Dermis blood vessel endothelial cell (primary cell): ENCODE data around the gene EAF2. TPM values are rescaled to one million over a fixed set of nuclear protein-coding genes. Genes with fewer than 3 reads are reported as not detected.

Source experiments
- DNase-seq: peaks from one replicate; pipeline ENCODE4 v3.0.0; 2010
- total RNA-seq: library from RNA; depleted of rRNA; stranded (reverse); fragments of >200 nt; gene quantifications from 2 replicates; pipeline ENCODE4 v1.2.3, GENCODE V29; 2014

EAF2 gene
- total RNA-seq, 1 donor from 2014 or later, result 1.5 TPM

GRCh38 chr3:121863801-121864200 lies 28.8 kb downstream of the EAF2 start:
- no peak for DNase-seq

- DNase-seq, result no peak
Measured at GRCh38 chr3:121869736-121870135, 34.7 kb downstream of the EAF2 start.

DNA sequence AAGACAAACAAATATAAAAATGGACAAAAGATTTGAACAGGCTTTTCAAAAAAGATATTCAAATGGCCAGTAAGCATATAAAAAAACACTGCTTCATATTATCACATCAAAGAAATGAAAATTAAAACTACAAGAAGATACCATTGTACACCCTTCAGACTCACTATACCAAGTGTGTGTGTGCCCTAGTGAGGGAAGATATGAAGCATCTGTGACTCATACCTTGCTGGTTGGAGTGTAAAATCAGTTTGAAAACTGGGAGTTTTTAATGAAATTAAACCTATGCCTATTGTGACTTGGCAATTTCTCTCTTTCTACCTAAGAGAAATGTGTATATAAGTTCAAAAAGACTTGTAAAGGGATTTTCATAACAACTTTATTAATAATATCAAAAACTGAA lies 35.7 kb downstream of the EAF2 start:
- no peak for DNase-seq

DNA sequence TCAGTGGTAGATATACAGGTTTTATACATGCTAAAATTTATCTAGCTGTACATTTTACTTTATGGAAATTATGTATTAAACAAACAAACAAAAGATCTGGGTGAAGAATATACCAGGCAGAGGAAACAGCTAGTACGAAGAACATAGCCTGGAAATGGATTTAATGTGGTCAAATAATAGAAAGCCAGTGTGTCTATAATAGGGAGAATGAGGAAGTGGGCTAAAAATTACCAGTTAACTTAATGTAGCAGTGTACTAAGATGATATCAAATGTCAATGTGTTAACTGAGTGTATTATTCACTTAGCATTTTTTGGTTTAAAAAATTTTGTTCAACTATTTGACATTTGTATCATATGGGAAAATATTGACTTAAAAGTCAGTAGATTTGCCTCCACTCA lies 36.4 kb downstream of the EAF2 start:
- no peak for DNase-seq

- DNase-seq, result no peak
Measured at GRCh38 chr3:121878411-121878810, 43.4 kb downstream of the EAF2 start.

DNA sequence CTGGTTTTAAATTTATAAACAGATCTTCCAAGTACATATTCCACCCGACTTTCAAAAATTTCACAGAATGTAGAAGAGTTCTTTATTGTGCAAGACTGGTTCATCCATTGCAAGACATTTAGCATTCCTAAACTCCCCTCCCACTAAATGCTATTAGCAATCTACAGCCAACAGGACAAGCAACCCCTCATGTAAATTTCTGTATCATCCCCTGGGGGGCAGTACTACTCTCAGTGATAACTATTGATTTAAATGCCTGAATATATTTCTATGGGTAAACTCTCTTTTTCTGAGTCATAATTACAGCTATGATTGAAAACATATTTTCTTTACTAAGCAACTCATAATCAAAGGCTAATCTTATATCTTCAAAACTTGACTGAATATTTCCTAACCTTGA lies 48.5 kb downstream of the EAF2 start:
- peak; percentile 52 for DNase-seq

GRCh38 chr3:121885386-121885785 lies 50.4 kb downstream of the EAF2 start:
- DNase-seq, result no peak

DNA sequence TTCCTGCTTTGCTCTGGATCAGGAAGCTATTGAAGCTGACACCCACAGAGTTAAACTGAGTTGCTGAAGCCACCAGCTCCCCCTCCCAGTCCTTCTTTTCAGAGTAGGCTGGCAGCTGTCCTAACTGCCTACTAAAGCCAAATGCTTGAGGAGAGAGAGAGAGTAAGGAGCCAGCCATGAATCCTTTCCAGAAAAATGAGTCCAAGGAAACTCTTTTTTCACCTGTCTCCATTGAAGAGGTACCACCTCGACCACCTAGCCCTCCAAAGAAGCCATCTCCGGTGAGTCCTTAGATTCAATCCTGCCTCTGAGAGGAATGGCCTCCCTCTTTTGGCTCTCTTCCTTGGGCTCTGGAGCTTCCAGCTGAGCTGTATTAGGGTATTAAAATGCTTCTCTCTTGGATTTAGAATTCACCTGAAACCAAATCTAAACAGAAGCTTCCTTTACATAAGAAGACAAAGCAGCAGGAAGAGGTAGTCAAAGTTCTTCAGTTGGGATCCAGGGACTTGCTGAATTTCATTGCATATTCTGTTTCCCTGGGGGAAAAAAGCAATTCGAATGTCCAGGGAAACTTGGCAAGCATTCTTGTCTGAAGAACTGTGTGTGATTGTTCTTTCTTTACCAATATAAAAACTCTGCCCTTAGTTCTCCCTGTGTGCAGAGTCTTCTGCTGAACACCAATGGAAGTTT lies 59.4 kb downstream of the EAF2 start, which contains the start of gene SLC15A2:
SLC15A2 (plus strand) TSS at position 101 of the 690 bp plus-strand sequence; CDS start at position 177, 76 bp downstream.
- peak; percentile 13 for DNase-seq

DNA sequence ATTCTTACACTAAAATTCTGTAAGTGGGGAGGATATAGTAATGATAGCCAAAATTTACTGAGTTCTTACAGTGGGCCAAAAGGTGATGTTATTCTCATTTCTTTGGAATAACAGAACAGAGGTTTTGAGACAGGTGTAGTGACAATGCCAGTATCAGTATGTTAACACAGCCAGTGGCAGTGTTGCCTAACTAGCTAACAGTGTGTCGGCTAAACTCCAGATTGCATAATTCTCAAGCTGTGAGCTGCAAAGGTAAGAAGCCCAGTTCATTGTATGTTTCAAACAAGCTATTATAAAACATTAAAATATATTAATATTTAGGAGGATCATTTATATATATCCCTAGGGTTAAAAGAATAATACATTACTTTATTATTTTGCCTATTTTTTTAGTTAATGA lies 60.1 kb downstream of the EAF2 start:
- DNase-seq, result no peak

GRCh38 chr3:121895736-121896135 lies 60.7 kb downstream of the EAF2 start:
- DNase-seq, result no peak

DNA sequence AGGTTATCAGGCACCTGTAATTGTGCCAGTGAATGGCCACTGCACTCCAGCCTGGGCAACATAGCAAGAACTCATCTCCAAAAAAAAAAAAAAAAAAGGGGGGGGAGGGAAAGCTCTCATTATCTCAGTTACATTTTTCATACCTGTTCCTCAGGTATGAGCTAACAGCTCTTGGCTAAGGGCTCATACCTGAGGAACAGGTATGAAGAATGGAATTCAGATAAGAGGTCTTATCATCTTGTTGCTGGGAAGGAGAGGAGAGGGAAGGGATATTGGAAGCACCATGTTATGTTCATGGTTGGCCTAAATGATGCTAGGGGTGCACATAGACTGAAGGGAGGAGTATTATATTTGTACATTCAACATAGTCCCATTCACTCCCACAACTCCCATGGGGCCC lies 61.8 kb downstream of the EAF2 start:
- no peak for DNase-seq

DNA sequence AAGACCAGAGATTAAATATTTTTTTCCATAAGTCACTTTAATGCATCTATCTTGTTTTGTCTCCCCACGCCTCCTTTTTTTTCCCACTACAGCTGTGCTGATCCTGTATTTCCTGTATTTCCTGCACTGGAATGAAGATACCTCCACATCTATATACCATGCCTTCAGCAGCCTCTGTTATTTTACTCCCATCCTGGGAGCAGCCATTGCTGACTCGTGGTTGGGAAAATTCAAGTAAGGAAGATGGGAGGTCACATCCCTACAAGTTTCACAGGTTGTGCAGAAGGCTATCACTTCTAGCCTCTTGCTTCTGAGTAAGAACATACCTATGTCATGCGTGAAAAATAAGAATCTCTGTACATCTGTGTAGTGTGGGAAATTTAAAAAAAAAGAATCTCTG lies 62.3 kb downstream of the EAF2 start:
- DNase-seq, result no peak

- no peak for DNase-seq
Measured at GRCh38 chr3:121913305-121913990, 78.4 kb downstream of the EAF2 start.

- no peak for DNase-seq
Measured at GRCh38 chr3:121914081-121914998, 79.3 kb downstream of the EAF2 start.

DNA sequence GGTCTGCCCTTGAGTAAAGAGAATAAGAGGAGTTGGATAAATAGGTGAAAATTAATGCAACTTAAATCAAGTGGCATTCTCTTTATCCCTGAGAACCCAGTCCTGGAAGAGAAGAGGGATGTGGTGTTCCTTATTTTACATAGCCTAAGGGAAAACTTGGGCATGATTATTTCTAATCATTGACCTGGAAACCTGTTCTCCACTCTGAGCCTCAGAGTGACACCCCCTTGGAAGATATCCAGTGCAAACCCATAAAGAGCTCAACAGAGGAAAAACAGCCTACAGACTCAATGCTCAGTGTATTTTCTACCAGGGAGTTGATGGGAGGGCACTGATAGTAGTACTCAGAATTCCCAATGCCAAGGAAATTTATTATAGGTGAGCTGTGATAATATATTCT lies 81.2 kb downstream of the EAF2 start:
- DNase-seq, result no peak

DNA sequence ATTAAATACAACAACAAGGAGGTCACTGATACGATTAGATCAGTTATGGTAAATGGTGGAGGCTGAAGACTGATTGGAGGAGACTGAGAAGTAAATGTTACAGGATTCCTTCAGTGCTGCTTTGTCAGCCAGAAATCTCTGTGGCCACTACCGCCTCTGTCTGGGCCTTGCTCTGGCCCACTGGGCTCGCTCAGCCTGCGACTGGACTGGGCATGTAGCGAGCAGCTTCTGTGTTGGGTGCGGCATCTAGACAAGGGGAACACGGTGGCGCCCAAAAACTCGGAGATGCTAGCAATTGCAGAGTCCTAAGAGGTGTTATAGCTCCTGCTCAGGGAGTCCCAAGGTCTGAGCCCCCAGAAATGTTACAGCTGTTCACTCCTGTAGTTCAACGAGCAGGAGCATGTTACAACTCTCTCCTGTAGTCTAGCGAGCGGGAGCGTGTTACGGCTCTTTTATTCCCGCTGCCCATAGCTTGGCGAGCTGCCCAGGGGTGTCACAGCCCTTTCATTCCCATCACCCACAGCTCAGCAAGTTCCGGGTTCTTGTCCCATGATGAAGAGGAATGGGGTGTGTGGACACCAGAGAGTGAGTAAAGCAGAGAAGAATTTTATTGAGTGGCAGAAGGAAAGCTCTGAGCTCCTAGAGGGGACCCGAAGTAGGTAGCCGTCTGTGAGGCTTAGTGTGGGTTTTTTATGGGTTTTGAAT lies 83.9 kb downstream of the EAF2 start:
- DNase-seq, result no peak

DNA sequence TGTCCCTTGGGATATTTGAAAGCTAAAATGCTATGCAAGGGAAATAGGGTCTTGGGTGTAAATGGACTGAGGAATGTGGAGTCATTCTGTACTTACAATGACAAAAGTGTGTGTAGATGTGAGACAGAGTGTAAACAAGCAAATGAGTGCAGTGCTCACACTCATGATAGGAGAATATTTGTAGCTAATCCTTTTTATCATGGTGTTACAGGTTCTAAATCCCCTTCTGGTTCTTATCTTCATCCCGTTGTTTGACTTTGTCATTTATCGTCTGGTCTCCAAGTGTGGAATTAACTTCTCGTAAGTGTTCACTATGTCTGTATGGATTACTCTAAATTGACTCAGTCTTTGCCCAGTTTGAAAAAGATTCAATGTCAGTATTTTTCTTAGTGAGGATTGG lies 89.7 kb downstream of the EAF2 start:
- DNase-seq, result no peak

DNA sequence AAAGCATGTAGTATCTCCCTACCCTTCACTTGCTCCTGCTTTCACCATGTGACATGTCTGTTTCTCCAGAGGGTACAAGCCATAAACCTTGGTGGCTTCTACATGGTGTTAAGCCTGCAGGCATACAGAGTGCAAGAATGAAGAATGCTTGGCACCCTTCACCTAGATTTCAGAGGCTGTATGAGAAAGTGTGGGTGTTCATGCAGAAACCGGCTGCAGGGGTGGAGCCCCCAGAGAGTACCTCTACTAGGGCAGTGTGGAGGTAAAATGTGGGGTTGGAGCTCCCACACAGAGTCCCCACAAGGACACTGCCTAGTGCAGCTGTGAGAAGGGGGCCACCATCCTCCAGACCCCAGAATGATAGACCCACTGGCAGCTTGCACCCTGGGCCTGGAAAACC lies 91.4 kb downstream of the EAF2 start:
- no peak for DNase-seq
